HepG2 (cell line): ENCODE data around the gene TPX2. TPM values are rescaled to one million over a fixed set of nuclear protein-coding genes. Genes with fewer than 3 reads are reported as not detected.

Experiments used
- FOSL1 ChIP-seq: sonication (generic); formaldehyde crosslinking; IDR thresholded peaks from 2 replicates; pipeline ENCODE4 v1.9.0; 2021; ENCODE audit warnings: missing genetic modification reagents, borderline replicate concordance
- REL ChIP-seq: sonication (generic); formaldehyde crosslinking; conservative IDR thresholded peaks from 2 replicates; pipeline ENCODE4 v1.8.0; 2022; ENCODE audit warnings: mild to moderate bottlenecking, missing genetic modification reagents, moderate library complexity
- SNAPC2 ChIP-seq: sonication (generic); formaldehyde crosslinking; IDR thresholded peaks from 2 replicates; pipeline ENCODE4 v1.8.1; 2022; ENCODE audit warnings: mild to moderate bottlenecking, missing genetic modification reagents
- ZBTB3 ChIP-seq: sonication (generic); formaldehyde crosslinking; IDR thresholded peaks from 2 replicates; pipeline ENCODE4 v1.4.0; 2020; ENCODE audit warnings: low read depth, mild to moderate bottlenecking, moderate library complexity, missing genetic modification reagents, borderline replicate concordance
- ZSCAN22 ChIP-seq: sonication (generic); formaldehyde crosslinking; IDR thresholded peaks from 2 replicates; pipeline ENCODE4 v1.4.0; 2020; ENCODE audit warnings: mild to moderate bottlenecking, missing genetic modification reagents
- polyA plus RNA-seq, 8 experiments: library from polyadenylated mRNA; depleted of rRNA in 3 of 8; stranded (reverse) in 7 of 8; unstranded in 1 of 8; fragments of >200 nt; fragmentation: Illumina TruSeq in 4 of 8; extraction: Trizol in 4 of 8; gene quantifications; 2 replicates each; pipeline versions ENCODE4 v1.2.1 to v1.2.3, GENCODE V29; 2011 to 2016; ENCODE audit warnings: low read depth in 4 of 8, missing spikeins in 1 of 8, mixed read lengths in 1 of 8; ENCODE audit not compliant: insufficient read depth in 1 of 8
- total RNA-seq, 5 experiments: library from RNA; depleted of rRNA; stranded (reverse); fragments of >200 nt; fragmentation: Illumina TruSeq; extraction: Trizol; gene quantifications; 2 replicates each; pipeline ENCODE4 v1.2.3, GENCODE V29; 2016; ENCODE audit warnings: low read depth in 1 of 5
- TF ChIP-seq, protein P1 (sequence below): sonication (generic); formaldehyde crosslinking; IDR thresholded peaks from 2 replicates; pipeline ENCODE4 v1.4.0; 2020; ENCODE audit warnings: mild to moderate bottlenecking, missing genetic modification reagents
- TF ChIP-seq, protein P2 (sequence below): IDR thresholded peaks from 2 replicates; pipeline ENCODE4 v1.6.1; 2012; ENCODE audit warnings: low read depth, low read length, improper control_type of control experiment
- TF ChIP-seq, protein P3 (sequence below): sonication (generic); formaldehyde crosslinking; IDR thresholded peaks from 2 replicates; pipeline ENCODE4 v1.4.0; 2020; ENCODE audit warnings: mild to moderate bottlenecking, missing genetic modification reagents
- TF ChIP-seq, protein P4 (sequence below): sonication (generic); formaldehyde crosslinking; IDR thresholded peaks from 2 replicates; pipeline ENCODE4 v1.9.0; 2021; ENCODE audit warnings: missing genetic modification reagents, borderline replicate concordance
- TF ChIP-seq, protein P5 (sequence below): sonication (generic); formaldehyde crosslinking; IDR thresholded peaks from 2 replicates; pipeline ENCODE4 v1.5.0; 2020; ENCODE audit warnings: mild to moderate bottlenecking, low read depth, missing genetic modification reagents, borderline replicate concordance
- TF ChIP-seq, protein P6 (sequence below): sonication (generic); formaldehyde crosslinking; IDR thresholded peaks from 2 replicates; pipeline ENCODE4 v1.4.0; 2020; ENCODE audit warnings: missing genetic modification reagents
- TF ChIP-seq, protein P7 (sequence below): IDR thresholded peaks from 2 replicates; pipeline ENCODE4 v1.6.1; 2016
- TF ChIP-seq, protein P8 (sequence below): IDR thresholded peaks from 2 replicates; pipeline ENCODE4 v1.6.1; 2016; ENCODE audit warnings: missing biosample characterization, missing genetic modification reagents, low read depth

The TPX2 gene
- total and polyA plus RNA-seq, 2 of the 13 experiments (the other 11 are each of a cell fraction or from before 2014, with no cell fraction given) = 34.3 to 124 TPM

DNA sequence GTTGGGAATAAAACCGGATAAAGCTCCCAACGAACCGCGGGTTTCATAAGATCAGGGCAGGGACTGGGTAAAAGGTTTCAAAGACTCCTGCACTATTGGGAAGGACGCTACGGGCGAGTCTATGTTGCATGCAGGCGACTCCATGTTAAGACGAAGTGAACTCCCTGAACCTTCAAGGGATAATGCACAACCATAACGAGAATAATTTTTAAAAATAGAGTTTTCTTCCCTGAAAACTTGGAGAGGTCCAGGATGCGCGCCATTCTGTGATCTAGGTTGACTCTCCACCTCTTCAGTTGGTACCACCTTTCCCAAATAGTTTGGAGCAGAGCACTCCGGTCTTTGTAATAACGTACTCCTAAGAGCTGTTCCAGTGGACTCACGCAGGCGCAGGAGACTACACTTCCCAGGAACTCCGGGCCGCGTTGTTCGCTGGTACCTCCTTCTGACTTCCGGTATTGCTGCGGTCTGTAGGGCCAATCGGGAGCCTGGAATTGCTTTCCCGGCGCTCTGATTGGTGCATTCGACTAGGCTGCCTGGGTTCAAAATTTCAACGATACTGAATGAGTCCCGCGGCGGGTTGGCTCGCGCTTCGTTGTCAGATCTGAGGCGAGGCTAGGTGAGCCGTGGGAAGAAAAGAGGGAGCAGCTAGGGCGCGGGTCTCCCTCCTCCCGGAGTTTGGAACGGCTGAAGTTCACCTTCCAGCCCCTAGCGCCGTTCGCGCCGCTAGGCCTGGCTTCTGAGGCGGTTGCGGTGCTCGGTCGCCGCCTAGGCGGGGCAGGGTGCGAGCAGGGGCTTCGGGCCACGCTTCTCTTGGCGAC lies at the start of gene TPX2 (continued):
- TF ChIP-seq, protein P1, sequence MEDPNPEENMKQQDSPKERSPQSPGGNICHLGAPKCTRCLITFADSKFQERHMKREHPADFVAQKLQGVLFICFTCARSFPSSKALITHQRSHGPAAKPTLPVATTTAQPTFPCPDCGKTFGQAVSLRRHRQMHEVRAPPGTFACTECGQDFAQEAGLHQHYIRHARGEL (CRISPR knock-in tag) = 0 out of 2 replicates have a peak, but pooled peaks have one; percentile 44
- TF ChIP-seq, protein P2, sequence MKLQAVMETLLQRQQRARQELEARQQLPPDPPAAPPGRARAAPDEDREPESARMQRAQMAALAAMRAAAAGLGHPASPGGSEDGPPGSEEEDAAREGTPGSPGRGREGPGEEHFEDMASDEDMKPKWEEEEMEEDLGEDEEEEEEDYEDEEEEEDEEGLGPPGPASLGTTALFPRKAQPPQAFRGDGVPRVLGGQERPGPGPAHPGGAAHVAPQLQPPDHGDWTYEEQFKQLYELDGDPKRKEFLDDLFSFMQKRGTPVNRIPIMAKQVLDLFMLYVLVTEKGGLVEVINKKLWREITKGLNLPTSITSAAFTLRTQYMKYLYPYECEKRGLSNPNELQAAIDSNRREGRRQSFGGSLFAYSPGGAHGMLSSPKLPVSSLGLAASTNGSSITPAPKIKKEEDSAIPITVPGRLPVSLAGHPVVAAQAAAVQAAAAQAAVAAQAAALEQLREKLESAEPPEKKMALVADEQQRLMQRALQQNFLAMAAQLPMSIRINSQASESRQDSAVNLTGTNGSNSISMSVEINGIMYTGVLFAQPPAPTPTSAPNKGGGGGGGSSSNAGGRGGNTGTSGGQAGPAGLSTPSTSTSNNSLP = 0 out of 2 replicates have a peak, but pooled peaks have one; percentile 12
- TF ChIP-seq SNAPC2 (peak; percentile 99), REL (CRISPR knock-in tag) (peak; percentile 99), ZBTB3 (CRISPR knock-in tag) (0 out of 2 replicates have a peak, but pooled peaks have one; percentile 3), ZSCAN22 (CRISPR knock-in tag) (no peak; the same call in 1 of the 2 replicates), FOSL1 (CRISPR knock-in tag) (no peak)
- TF ChIP-seq, protein P3, sequence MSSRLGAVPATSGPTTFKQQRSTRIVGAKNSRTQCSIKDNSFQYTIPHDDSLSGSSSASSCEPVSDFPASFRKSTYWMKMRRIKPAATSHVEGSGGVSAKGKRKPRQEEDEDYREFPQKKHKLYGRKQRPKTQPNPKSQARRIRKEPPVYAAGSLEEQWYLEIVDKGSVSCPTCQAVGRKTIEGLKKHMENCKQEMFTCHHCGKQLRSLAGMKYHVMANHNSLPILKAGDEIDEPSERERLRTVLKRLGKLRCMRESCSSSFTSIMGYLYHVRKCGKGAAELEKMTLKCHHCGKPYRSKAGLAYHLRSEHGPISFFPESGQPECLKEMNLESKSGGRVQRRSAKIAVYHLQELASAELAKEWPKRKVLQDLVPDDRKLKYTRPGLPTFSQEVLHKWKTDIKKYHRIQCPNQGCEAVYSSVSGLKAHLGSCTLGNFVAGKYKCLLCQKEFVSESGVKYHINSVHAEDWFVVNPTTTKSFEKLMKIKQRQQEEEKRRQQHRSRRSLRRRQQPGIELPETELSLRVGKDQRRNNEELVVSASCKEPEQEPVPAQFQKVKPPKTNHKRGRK (CRISPR knock-in tag) = 0 out of 2 replicates have a peak, but pooled peaks have one; percentile 51
- TF ChIP-seq, protein P4, sequence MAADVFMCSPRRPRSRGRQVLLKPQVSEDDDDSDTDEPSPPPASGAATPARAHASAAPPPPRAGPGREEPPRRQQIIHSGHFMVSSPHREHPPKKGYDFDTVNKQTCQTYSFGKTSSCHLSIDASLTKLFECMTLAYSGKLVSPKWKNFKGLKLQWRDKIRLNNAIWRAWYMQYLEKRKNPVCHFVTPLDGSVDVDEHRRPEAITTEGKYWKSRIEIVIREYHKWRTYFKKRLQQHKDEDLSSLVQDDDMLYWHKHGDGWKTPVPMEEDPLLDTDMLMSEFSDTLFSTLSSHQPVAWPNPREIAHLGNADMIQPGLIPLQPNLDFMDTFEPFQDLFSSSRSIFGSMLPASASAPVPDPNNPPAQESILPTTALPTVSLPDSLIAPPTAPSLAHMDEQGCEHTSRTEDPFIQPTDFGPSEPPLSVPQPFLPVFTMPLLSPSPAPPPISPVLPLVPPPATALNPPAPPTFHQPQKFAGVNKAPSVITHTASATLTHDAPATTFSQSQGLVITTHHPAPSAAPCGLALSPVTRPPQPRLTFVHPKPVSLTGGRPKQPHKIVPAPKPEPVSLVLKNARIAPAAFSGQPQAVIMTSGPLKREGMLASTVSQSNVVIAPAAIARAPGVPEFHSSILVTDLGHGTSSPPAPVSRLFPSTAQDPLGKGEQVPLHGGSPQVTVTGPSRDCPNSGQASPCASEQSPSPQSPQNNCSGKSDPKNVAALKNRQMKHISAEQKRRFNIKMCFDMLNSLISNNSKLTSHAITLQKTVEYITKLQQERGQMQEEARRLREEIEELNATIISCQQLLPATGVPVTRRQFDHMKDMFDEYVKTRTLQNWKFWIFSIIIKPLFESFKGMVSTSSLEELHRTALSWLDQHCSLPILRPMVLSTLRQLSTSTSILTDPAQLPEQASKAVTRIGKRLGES = no peak
- TF ChIP-seq, protein P5, sequence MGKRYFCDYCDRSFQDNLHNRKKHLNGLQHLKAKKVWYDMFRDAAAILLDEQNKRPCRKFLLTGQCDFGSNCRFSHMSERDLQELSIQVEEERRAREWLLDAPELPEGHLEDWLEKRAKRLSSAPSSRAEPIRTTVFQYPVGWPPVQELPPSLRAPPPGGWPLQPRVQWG (CRISPR knock-in tag) = no peak
- TF ChIP-seq, protein P6, sequence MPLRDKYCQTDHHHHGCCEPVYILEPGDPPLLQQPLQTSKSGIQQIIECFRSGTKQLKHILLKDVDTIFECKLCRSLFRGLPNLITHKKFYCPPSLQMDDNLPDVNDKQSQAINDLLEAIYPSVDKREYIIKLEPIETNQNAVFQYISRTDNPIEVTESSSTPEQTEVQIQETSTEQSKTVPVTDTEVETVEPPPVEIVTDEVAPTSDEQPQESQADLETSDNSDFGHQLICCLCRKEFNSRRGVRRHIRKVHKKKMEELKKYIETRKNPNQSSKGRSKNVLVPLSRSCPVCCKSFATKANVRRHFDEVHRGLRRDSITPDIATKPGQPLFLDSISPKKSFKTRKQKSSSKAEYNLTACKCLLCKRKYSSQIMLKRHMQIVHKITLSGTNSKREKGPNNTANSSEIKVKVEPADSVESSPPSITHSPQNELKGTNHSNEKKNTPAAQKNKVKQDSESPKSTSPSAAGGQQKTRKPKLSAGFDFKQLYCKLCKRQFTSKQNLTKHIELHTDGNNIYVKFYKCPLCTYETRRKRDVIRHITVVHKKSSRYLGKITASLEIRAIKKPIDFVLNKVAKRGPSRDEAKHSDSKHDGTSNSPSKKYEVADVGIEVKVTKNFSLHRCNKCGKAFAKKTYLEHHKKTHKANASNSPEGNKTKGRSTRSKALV (CRISPR knock-in tag) = peak; percentile 81; the same call in 1 of the 2 replicates
- TF ChIP-seq, protein P7, sequence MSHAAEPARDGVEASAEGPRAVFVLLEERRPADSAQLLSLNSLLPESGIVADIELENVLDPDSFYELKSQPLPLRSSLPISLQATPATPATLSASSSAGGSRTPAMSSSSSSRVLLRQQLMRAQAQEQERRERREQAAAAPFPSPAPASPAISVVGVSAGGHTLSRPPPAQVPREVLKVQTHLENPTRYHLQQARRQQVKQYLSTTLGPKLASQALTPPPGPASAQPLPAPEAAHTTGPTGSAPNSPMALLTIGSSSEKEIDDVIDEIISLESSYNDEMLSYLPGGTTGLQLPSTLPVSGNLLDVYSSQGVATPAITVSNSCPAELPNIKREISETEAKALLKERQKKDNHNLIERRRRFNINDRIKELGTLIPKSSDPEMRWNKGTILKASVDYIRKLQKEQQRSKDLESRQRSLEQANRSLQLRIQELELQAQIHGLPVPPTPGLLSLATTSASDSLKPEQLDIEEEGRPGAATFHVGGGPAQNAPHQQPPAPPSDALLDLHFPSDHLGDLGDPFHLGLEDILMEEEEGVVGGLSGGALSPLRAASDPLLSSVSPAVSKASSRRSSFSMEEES (CRISPR knock-in tag) = no peak
- TF ChIP-seq, protein P8, sequence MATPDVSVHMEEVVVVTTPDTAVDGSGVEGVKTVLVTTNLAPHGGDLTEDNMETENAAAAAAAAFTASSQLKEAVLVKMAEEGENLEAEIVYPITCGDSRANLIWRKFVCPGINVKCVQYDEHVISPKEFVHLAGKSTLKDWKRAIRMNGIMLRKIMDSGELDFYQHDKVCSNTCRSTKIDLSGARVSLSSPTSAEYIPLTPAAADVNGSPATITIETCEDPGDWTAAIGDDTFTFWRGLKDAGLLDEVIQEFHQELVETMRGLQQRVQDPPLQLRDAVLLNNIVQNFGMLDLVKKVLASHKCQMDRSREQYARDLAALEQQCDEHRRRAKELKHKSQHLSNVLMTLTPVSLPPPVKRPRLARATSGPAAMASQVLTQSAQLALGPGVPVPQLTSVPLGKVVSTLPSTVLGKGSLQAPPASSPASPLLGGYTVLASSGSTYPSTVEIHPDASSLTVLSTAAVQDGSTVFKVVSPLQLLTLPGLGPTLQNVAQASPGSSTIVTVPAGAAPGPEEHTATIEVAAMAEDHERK (CRISPR knock-in tag) = peak; percentile 52; the same call in 1 of the 2 replicates
